HCT116 (cell line): ENCODE measurements around the gene SPHK1. TPM values are rescaled to one million over a fixed set of nuclear protein-coding genes. Genes with fewer than 3 reads are reported as not detected.

Experiments
- ATAC-seq: fragments of 200-7000 bp; cut with Tn5 transposase; 2 replicates; pipeline ENCODE4 v1.9.1; 2020; ENCODE audit warnings: mild to moderate bottlenecking, moderate library complexity
- BruUV-seq: library from RNA; stranded (reverse); fragments of 400-500 nt; replicated peaks from 2 replicates; lab custom pipeline; 2021; lab: Mats Ljungman, UMichigan
- CTCF ChIA-PET: fragments of 300-600 bp; sonication (Branson Sonifier 250); formaldehyde crosslinking; loops from one replicate; lab custom pipeline; 2021; ENCODE audit warnings: antibody characterized with exemption; lab: Charles Lee
- POLR2A ChIA-PET: fragments of 300-600, 350-600 bp; sonication (Branson Sonifier 250); formaldehyde crosslinking; loops from one replicate; lab custom pipeline; 2021; ENCODE audit warnings: antibody characterized with exemption; lab: Charles Lee
- RAD21 ChIA-PET, 2 experiments: fragments of 300-600 bp; sonication (Branson Sonifier 250); formaldehyde crosslinking; loops; one replicate each; lab custom pipeline; 2023; ENCODE audit warnings: low total read pairs in 2 of 2; ENCODE audit not compliant: uncharacterized antibody in 2 of 2, unreplicated experiment in 2 of 2, low non-redundant PET in 1 of 2; lab: Charles Lee
- DNase-seq: peaks from one replicate; pipeline ENCODE4 v3.0.0-alpha.2; 2010; ENCODE audit warnings: low read depth, low spot score
- H2AFZ ChIP-seq: fragments of 200-600 bp; shearing (Covaris generic), sonication (generic); 2 replicates; pipeline ENCODE4 v1.6.1; 2017; ENCODE audit warnings: low read depth, mixed run types, mixed read lengths, antibody characterized with exemption, low read length; ENCODE audit not compliant: poor library complexity, severe bottlenecking
- H3K27ac ChIP-seq: 2 replicates; pipeline ENCODE4 v1.5.1; 2012; ENCODE audit warnings: low read depth, low read length
- H3K27me3 ChIP-seq: fragments of 200-600 bp; sonication (generic); 2 replicates; pipeline ENCODE4 v1.6.1; 2016; ENCODE audit warnings: mixed run types, low read length, mixed read lengths; ENCODE audit not compliant: insufficient read depth
- H3K36me3 ChIP-seq, 2 experiments: fragments of 200-500 bp in 1 of 2; fragments of 200-600 bp in 1 of 2; sonication (Bioruptor generic) in 1 of 2; sonication (generic) in 1 of 2; 2 replicates each; pipeline versions ENCODE4 v1.5.1 to v1.6.1; 2014 to 2016; ENCODE audit warnings: low read length in 2 of 2, inconsistent platforms in 1 of 2, mixed read lengths in 1 of 2, mixed run types in 1 of 2; ENCODE audit not compliant: insufficient read depth in 2 of 2, control insufficient read depth in 1 of 2
- H3K4me1 ChIP-seq, 2 experiments: fragments of 200-600 bp in 1 of 2; sonication (generic) in 1 of 2; 2 replicates each; pipeline versions ENCODE4 v1.5.1 to v1.6.1; 2012 to 2017; ENCODE audit warnings: low read length in 2 of 2, inconsistent platforms in 1 of 2, mild to moderate bottlenecking in 1 of 2, mixed read lengths in 1 of 2, mixed run types in 1 of 2, moderate library complexity in 1 of 2; ENCODE audit not compliant: insufficient read depth in 2 of 2, control insufficient read depth in 1 of 2
- H3K4me2 ChIP-seq: fragments of 200-600 bp; sonication (generic); 2 replicates; pipeline ENCODE4 v1.6.1; 2017; ENCODE audit warnings: mixed run types, low read length, mixed read lengths
- H3K4me3 ChIP-seq, 2 experiments: fragments of 200-600 bp in 1 of 2; sonication (generic) in 1 of 2; replicated peaks in 1 of 2; 2 replicates each; pipeline ENCODE4 v1.5.1; 2011 to 2016; ENCODE audit warnings: low read length in 2 of 2, control low read depth in 1 of 2, low read depth in 1 of 2, mild to moderate bottlenecking in 1 of 2, mixed read lengths in 1 of 2, mixed run types in 1 of 2
- H3K79me2 ChIP-seq: fragments of 200-600 bp; sonication (generic); 2 replicates; pipeline ENCODE4 v1.6.1; 2017; ENCODE audit warnings: mild to moderate bottlenecking, mixed run types, low read length, moderate library complexity, mixed read lengths; ENCODE audit not compliant: insufficient read depth
- H3K9ac ChIP-seq: fragments of 200-600 bp; sonication (generic); 2 replicates; pipeline ENCODE4 v1.6.1; 2016; ENCODE audit warnings: low read length, mixed read lengths
- H3K9me2 ChIP-seq: fragments of 200-600 bp; sonication (generic), shearing (Covaris generic); 2 replicates; pipeline ENCODE4 v1.6.1; 2017; ENCODE audit warnings: mixed run types, mild to moderate bottlenecking, moderate library complexity; ENCODE audit not compliant: insufficient read depth
- H3K9me3 ChIP-seq, 2 experiments: fragments of 200-500 bp in 1 of 2; fragments of 200-600 bp in 1 of 2; sonication (Bioruptor generic) in 1 of 2; sonication (generic) in 1 of 2; 2 replicates each; pipeline ENCODE4 v1.6.1; 2014 to 2017; ENCODE audit warnings: low read length in 2 of 2, mixed read lengths in 2 of 2, inconsistent platforms in 1 of 2, low read depth in 1 of 2, mild to moderate bottlenecking in 1 of 2, mixed run types in 1 of 2, moderate library complexity in 1 of 2; ENCODE audit not compliant: control insufficient read depth in 1 of 2, insufficient read depth in 1 of 2
- H4K20me1 ChIP-seq: fragments of 200-600 bp; sonication (generic), shearing (Covaris generic); 2 replicates; pipeline ENCODE4 v1.6.1; 2017; ENCODE audit warnings: mixed run types, mild to moderate bottlenecking, moderate library complexity; ENCODE audit not compliant: insufficient read depth
- CBX3 ChIP-seq: IDR thresholded peaks from 2 replicates; pipeline ENCODE4 v1.6.1; 2012; ENCODE audit warnings: low read depth
- CEBPB ChIP-seq: IDR thresholded peaks from 2 replicates; pipeline ENCODE4 v1.6.1; 2012; ENCODE audit warnings: low read depth
- CTCF ChIP-seq, 3 experiments: fragments of 200-600 bp in 1 of 3; sonication (generic) in 1 of 3; IDR thresholded peaks in 2 of 3; conservative IDR thresholded peaks in 1 of 3; 2 replicates each; pipeline ENCODE4 v1.5.1; 2012 to 2017; ENCODE audit warnings: low read depth in 2 of 3, low read length in 2 of 3, antibody characterized with exemption in 1 of 3, borderline replicate concordance in 1 of 3, control low read depth in 1 of 3, mild to moderate bottlenecking in 1 of 3, mixed read lengths in 1 of 3, mixed run types in 1 of 3, moderate library complexity in 1 of 3; ENCODE audit not compliant: insufficient read depth in 1 of 3
- EGR1 ChIP-seq: IDR thresholded peaks from 2 replicates; pipeline ENCODE4 v1.6.1; 2012; ENCODE audit warnings: low read depth
- EZH2 ChIP-seq: fragments of 200-600 bp; sonication (generic); IDR thresholded peaks from 2 replicates; pipeline ENCODE4 v1.6.1; 2017; ENCODE audit warnings: antibody characterized with exemption, mixed run types
- FOSL1 ChIP-seq: IDR thresholded peaks from 2 replicates; pipeline ENCODE4 v1.6.1; 2012; ENCODE audit warnings: low read depth
- MAX ChIP-seq: IDR thresholded peaks from 2 replicates; pipeline ENCODE4 v1.6.1; 2012
- POLR2AphosphoS5 ChIP-seq: IDR thresholded peaks from 2 replicates; pipeline ENCODE4 v1.6.1; 2011; ENCODE audit warnings: mild to moderate bottlenecking, low read depth, low read length, moderate library complexity
- RAD21 ChIP-seq: IDR thresholded peaks from 2 replicates; pipeline ENCODE4 v1.6.1; 2012; ENCODE audit warnings: low read depth, mild to moderate bottlenecking
- REST ChIP-seq: IDR thresholded peaks from 2 replicates; pipeline ENCODE4 v1.6.1; 2012; ENCODE audit warnings: low read depth
- SIN3A ChIP-seq: IDR thresholded peaks from 2 replicates; pipeline ENCODE4 v1.6.1; 2012; ENCODE audit warnings: low read depth
- SP1 ChIP-seq: IDR thresholded peaks from 2 replicates; pipeline ENCODE4 v1.6.1; 2012; ENCODE audit warnings: low read depth
- SRF ChIP-seq: IDR thresholded peaks from 2 replicates; pipeline ENCODE4 v1.6.1; 2012; ENCODE audit warnings: low read depth
- YY1 ChIP-seq: IDR thresholded peaks from 2 replicates; pipeline ENCODE4 v1.6.1; 2011; ENCODE audit warnings: low read length, low read depth, moderate library complexity, mild to moderate bottlenecking; ENCODE audit not compliant: insufficient replicate concordance; ENCODE audit errors: extremely low read depth
- ZBTB33 ChIP-seq: IDR thresholded peaks from 2 replicates; pipeline ENCODE4 v1.6.1; 2011; ENCODE audit warnings: mild to moderate bottlenecking, low read length, moderate library complexity; ENCODE audit not compliant: insufficient replicate concordance; ENCODE audit errors: extremely low read depth
- ZFX ChIP-seq: fragments of 450-650 bp; IDR thresholded peaks from 2 replicates; pipeline ENCODE4 v1.6.1; 2017
- ZNF274 ChIP-seq: fragments of 200-500 bp; sonication (Bioruptor generic); IDR thresholded peaks from 2 replicates; pipeline ENCODE4 v1.6.1; 2014; ENCODE audit warnings: mild to moderate bottlenecking, low read depth, low read length, inconsistent platforms
- intact Hi-C: fragments of 100-400 bp; cut with micrococcal nuclease; formaldehyde crosslinking; loops from 2 replicates; pipeline ENCODE4 v1.10.0; 2022
- total RNA-seq: library from RNA; stranded (reverse); gene quantifications from one replicate; pipeline ENCODE4 v1.2.1, GENCODE V29; 2021; ENCODE audit not compliant: unreplicated experiment

The SPHK1 gene
- total RNA-seq, 1 experiment from 2014 or later: 4.6 TPM

GRCh38 chr17:76411247-76411646, 26.8 kb downstream of the SPHK1 start:
- Histone ChIP-seq H3K4me1 (peaks cover 0 to 5% of the 10 kb centered on the region in 2 experiments; a peak in 2 of 4 replicates), H2AFZ (no peak overlapping the region), H3K4me3 (no peak overlapping the region), H3K9ac (no peak overlapping the region), H3K27ac (no peak overlapping the region)
- POLR2A ChIA-PET: interaction anchor here (0.8 kb wide), 1 partner anchor 39 kb away, joined by 3 read pairs; no protein-coding TSS in a partner anchor
- DNase-seq: no peak
- CTCF ChIA-PET: interaction anchor here (0.6 to 4.7 kb wide), 8 partner anchors 12 to 77 kb away, joined by 3 to 24 read pairs (median 4); partner anchors contain the start of gene SPHK1
- TF ChIP-seq YY1: no peak
- no peak for TF ChIP-seq ZBTB33
- no peak for TF ChIP-seq EZH2
- TF ChIP-seq ZNF274: no peak
- TF ChIP-seq SP1: no peak
- no peak for TF ChIP-seq CEBPB
- no peak for TF ChIP-seq EGR1
- no peak for TF ChIP-seq CBX3
- no peak for TF ChIP-seq POLR2AphosphoS5
- no peak for TF ChIP-seq SRF
- no peak for TF ChIP-seq RAD21
- TF ChIP-seq REST: no peak
- no peak for TF ChIP-seq CTCF (IDR thresholded peaks at IDR 0.05 in 2 of 3, conservative IDR thresholded peaks at IDR 0.05 in 1 of 3; ENCODE audit: borderline replicate concordance in 1 of 3, insufficient read depth in 1 of 3, low read depth in 2 of 3, low read length in 2 of 3)
- TF ChIP-seq ZFX: no peak
- no peak for TF ChIP-seq FOSL1
- TF ChIP-seq MAX: no peak
- TF ChIP-seq SIN3A: no peak
- TF ChIP-seq, all 23 proteins: peak for 0
- H3K9me3 ChIP-seq: no peaks in the 10 kb centered on the region
- no peak for ATAC-seq
- BruUV-seq: no TSS peak
- H3K4me2 ChIP-seq: no peak overlapping the region
- peaks cover 13% of the 10 kb centered on the region; the same call in 1 of the 2 replicates for H4K20me1 ChIP-seq
- no peaks in the 10 kb centered on the region for H3K27me3 ChIP-seq
- no peaks in the 10 kb centered on the region for H3K9me2 ChIP-seq
- intact Hi-C loops: no loop called here
- peaks cover 81% of the 10 kb centered on the region for H3K79me2 ChIP-seq
- RAD21 ChIA-PET: no interaction called here
- no peaks in the 10 kb centered on the region; a peak in 1 of 4 replicates for H3K36me3 ChIP-seq
